CD14-positive monocyte (primary cell): ENCODE measurements around the gene CDC45. TPM values are rescaled to one million over a fixed set of nuclear protein-coding genes. Genes with fewer than 3 reads are reported as not detected.
"Not testable (repeated sequence)": the region's sequence is repeated elsewhere in the genome, so short reads cannot be mapped to it uniquely, and the experiment has no call there.

ENCODE experiments used
- DNase-seq, 3 donors: peaks; one replicate each; pipeline ENCODE4 v3.0.0-alpha.2; 2011 to 2022
- H2AFZ ChIP-seq: 2 replicates; pipeline ENCODE4 v1.6.0; 2012; ENCODE audit warnings: mild to moderate bottlenecking, low read depth, low read length, inconsistent platforms; ENCODE audit not compliant: insufficient read depth, poor library complexity, severe bottlenecking
- H3K27ac ChIP-seq, 2 donors: 1 replicate in 1 of 2; 2 replicates in 1 of 2; pipeline ENCODE4 v1.5.1; 2012 to 2013; ENCODE audit warnings: low read length in 2 of 2, control low read depth in 1 of 2, inconsistent platforms in 1 of 2, low read depth in 1 of 2, mild to moderate bottlenecking in 1 of 2
- H3K27me3 ChIP-seq, 2 donors: one replicate each; pipeline versions ENCODE4 v1.6.0 to v1.6.1; 2011 to 2013; ENCODE audit warnings: low read length in 2 of 2; ENCODE audit not compliant: control insufficient read depth in 2 of 2, insufficient read depth in 2 of 2
- H3K36me3 ChIP-seq, 2 donors: replicated peaks in 1 of 2; 1 replicate in 1 of 2; 2 replicates in 1 of 2; pipeline versions ENCODE4 v1.5.1 to v1.6.1; 2012 to 2013; ENCODE audit warnings: low read length in 2 of 2, control low read depth in 1 of 2, inconsistent platforms in 1 of 2, mild to moderate bottlenecking in 1 of 2; ENCODE audit not compliant: insufficient read depth in 2 of 2, control insufficient read depth in 1 of 2
- H3K4me1 ChIP-seq, 2 donors: 1 replicate in 1 of 2; 2 replicates in 1 of 2; pipeline versions ENCODE4 v1.5.1 to v1.6.1; 2012 to 2013; ENCODE audit warnings: low read length in 2 of 2, control low read depth in 1 of 2, inconsistent platforms in 1 of 2, mild to moderate bottlenecking in 1 of 2, moderate library complexity in 1 of 2; ENCODE audit not compliant: insufficient read depth in 2 of 2, control insufficient read depth in 1 of 2
- H3K4me2 ChIP-seq: replicated peaks from 2 replicates; pipeline ENCODE3; 2012; ENCODE audit warnings: low read length, moderate library complexity, mild to moderate bottlenecking; ENCODE audit not compliant: poor library complexity, severe bottlenecking; ENCODE audit errors: extremely low read depth
- H3K4me3 ChIP-seq, 3 experiments: fragments of 200-600 bp in 1 of 3; sonication (generic) in 1 of 3; replicated peaks in 1 of 3; 1 replicate in 2 of 3; 2 replicates in 1 of 3; pipeline ENCODE4 v1.5.1; 2011 to 2013; ENCODE audit warnings: low read length in 3 of 3, mild to moderate bottlenecking in 3 of 3, control low read depth in 2 of 3, low read depth in 2 of 3, inconsistent platforms in 1 of 3, moderate library complexity in 1 of 3
- H3K79me2 ChIP-seq: 2 replicates; pipeline ENCODE4 v1.6.0; 2012; ENCODE audit warnings: mild to moderate bottlenecking, control low read depth, inconsistent platforms, low read length, moderate library complexity; ENCODE audit not compliant: insufficient read depth
- H3K9ac ChIP-seq: 2 replicates; pipeline ENCODE4 v1.6.0; 2017; ENCODE audit warnings: low read length, mild to moderate bottlenecking; ENCODE audit not compliant: insufficient read depth, poor library complexity, severe bottlenecking
- H3K9me3 ChIP-seq, 2 donors: replicated peaks in 1 of 2; 1 replicate in 1 of 2; 2 replicates in 1 of 2; pipeline versions ENCODE4 v1.5.1 to v1.6.1; 2012 to 2013; ENCODE audit warnings: low read length in 2 of 2, control low read depth in 1 of 2; ENCODE audit not compliant: control insufficient read depth in 1 of 2, insufficient read depth in 1 of 2
- H4K20me1 ChIP-seq: 2 replicates; pipeline ENCODE4 v1.6.0; 2012; ENCODE audit warnings: mild to moderate bottlenecking, low read length, control low read depth, moderate library complexity; ENCODE audit not compliant: insufficient read depth
- H3K27ac Mint-ChIP-seq, 7 donors: one replicate each; pipeline ENCODE4 v1.8.0; 2020; ENCODE audit warnings: mild to moderate bottlenecking in 7 of 7, mixed read lengths in 7 of 7, moderate library complexity in 6 of 7, inconsistent platforms in 2 of 7
- H3K27me3 Mint-ChIP-seq, 3 donors: one replicate each; pipeline ENCODE4 v1.8.0; 2021 to 2022; ENCODE audit warnings: low read depth in 3 of 3, mild to moderate bottlenecking in 3 of 3, mixed read lengths in 3 of 3, moderate library complexity in 3 of 3, inconsistent platforms in 1 of 3
- H3K36me3 Mint-ChIP-seq, 2 donors: one replicate each; pipeline ENCODE4 v1.8.0; 2020; ENCODE audit warnings: mixed read lengths in 2 of 2, inconsistent platforms in 1 of 2, mild to moderate bottlenecking in 1 of 2
- H3K4me1 Mint-ChIP-seq: one replicate; pipeline ENCODE4 v1.8.0; 2020; ENCODE audit warnings: mild to moderate bottlenecking, mixed read lengths
- H3K4me3 Mint-ChIP-seq, 2 donors: one replicate each; pipeline ENCODE4 v1.8.0; 2020; ENCODE audit warnings: mild to moderate bottlenecking in 2 of 2, mixed read lengths in 2 of 2, moderate library complexity in 1 of 2
- H3K9me3 Mint-ChIP-seq, 7 donors: one replicate each; pipeline ENCODE4 v1.8.0; 2020 to 2022; ENCODE audit warnings: mixed read lengths in 7 of 7, mild to moderate bottlenecking in 6 of 7, moderate library complexity in 6 of 7, inconsistent platforms in 2 of 7
- WGBS: methylation state at CpG from one replicate; pipeline ENCODE4 v1.1.5; 2013; ENCODE audit warnings: missing lambda C conversion rate; ENCODE audit not compliant: insufficient coverage; 5-methylcytosine and 5-hydroxymethylcytosine counted together
- intact Hi-C, 2 donors: fragments of 100-400 bp; cut with micrococcal nuclease; formaldehyde crosslinking; loops; one replicate each; pipeline versions ENCODE4 v1.15.0 to v1.15.1; 2023
- polyA plus RNA-seq, 3 donors: library from polyadenylated mRNA; depleted of rRNA in 1 of 3; unstranded in 2 of 3; stranded (reverse) in 1 of 3; fragments of 300-500 nt in 2 of 3; fragments of >200 nt in 1 of 3; fragmentation: Illumina TruSeq in 2 of 3; gene quantifications; 1 replicate in 2 of 3; 2 replicates in 1 of 3; pipeline ENCODE4 v1.2.3, GENCODE V29; 2012 to 2021
- TF ChIP-seq, protein P1 (sequence below): fragments of 200-600 bp; IDR thresholded peaks from one replicate; pipeline ENCODE4 v1.8.0; 2022; ENCODE audit warnings: antibody characterized with exemption, mild to moderate bottlenecking

CDC45 gene
- polyA plus RNA-seq, 3 donors = 0.04 TPM; not detected in 2

DNA sequence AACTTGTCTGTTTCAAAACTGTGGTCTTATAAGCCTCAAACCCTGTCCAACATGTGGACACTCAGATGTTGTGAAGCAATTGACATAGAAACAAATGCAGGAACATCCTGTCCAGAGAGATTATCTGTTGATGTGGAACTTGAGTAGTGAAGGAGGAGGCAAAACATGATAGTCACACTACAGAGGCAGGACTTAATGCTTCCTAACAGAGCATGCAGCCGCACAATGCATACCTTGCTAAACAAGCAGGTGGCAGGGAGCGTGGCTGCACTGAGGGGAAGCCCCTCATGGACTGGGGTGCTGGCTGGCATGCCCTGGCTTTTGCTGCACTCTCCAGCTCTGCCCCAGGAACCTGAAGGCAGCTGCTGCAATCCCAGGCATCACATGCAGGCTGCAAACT, 37.6 kb upstream of the CDC45 start:
- H3K4me1 ChIP-seq = peaks cover 18 to 27% of the 10 kb centered on the region in 2 donors

DNA sequence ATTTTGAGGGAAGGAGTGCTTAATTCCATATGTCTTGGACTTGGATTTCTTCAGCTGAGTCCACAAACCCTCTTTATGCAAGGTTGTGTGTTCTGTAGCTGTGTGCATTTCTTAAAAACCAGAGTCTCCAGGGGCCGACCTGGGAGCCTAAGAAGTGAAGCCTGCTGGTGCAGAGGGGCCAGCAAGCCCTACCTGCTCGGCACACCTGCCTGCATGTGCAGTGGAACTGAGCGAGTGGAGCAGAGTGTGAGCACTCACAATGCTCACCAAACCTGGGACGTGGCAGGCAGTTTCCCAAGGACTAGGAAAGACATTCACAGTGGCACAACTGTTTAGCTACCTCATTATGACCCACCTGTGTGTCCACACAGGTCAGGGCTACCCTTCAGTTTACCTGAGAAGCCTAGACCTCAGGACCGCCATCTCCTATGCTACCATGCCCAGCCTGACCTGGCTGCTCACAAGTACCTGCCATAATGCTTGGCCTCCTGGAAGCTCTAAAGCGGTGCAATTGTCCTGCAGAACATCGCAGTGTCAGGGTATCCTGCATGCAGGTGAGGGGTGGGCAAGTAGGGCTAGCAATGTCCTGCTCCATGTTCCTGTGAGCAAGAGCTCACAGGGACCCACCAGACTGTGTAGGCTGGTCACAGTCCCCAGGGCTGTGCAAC, 36.0 kb upstream of the CDC45 start:
- Histone ChIP-seq H3K4me1 (peaks cover 19 to 27% of the 10 kb centered on the region in 2 donors), H3K4me2 (no peak overlapping the region), H3K4me3 (no peak overlapping the region), H3K36me3 (peaks cover 27 to 55% of the 10 kb centered on the region in 2 donors), H3K79me2 (peaks cover 75% of the 10 kb centered on the region), H3K27me3 (no peaks in the 10 kb centered on the region), H3K9ac (no peak overlapping the region), H2AFZ (no peak overlapping the region), H3K9me3 (no peaks in the 10 kb centered on the region), H3K27ac (no peak overlapping the region), H4K20me1 (peaks cover 47% of the 10 kb centered on the region)
- no peaks in the 10 kb centered on the region for H3K27me3 Mint-ChIP-seq
- H3K9me3 Mint-ChIP-seq = peaks cover 0 to 1% (median 0%) of the 10 kb centered on the region in 7 donors
- no peak overlapping the region for H3K27ac Mint-ChIP-seq
- TF ChIP-seq, protein P1, sequence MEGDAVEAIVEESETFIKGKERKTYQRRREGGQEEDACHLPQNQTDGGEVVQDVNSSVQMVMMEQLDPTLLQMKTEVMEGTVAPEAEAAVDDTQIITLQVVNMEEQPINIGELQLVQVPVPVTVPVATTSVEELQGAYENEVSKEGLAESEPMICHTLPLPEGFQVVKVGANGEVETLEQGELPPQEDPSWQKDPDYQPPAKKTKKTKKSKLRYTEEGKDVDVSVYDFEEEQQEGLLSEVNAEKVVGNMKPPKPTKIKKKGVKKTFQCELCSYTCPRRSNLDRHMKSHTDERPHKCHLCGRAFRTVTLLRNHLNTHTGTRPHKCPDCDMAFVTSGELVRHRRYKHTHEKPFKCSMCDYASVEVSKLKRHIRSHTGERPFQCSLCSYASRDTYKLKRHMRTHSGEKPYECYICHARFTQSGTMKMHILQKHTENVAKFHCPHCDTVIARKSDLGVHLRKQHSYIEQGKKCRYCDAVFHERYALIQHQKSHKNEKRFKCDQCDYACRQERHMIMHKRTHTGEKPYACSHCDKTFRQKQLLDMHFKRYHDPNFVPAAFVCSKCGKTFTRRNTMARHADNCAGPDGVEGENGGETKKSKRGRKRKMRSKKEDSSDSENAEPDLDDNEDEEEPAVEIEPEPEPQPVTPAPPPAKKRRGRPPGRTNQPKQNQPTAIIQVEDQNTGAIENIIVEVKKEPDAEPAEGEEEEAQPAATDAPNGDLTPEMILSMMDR = no peak
- no peak for DNase-seq
- H3K4me3 Mint-ChIP-seq = no peak overlapping the region
- intact Hi-C loops = no loop called here
- H3K36me3 Mint-ChIP-seq = peaks cover 41 to 51% of the 10 kb centered on the region in 2 donors
- peaks cover 26% of the 10 kb centered on the region for H3K4me1 Mint-ChIP-seq
- WGBS = 93% methylated on average over 6 of the region's 7 CpGs

More for the DNA sequence above, 37.6 kb upstream of the CDC45 start:
- intact Hi-C loops = no loop called here
- TF ChIP-seq, protein P1 = no peak
- 96% methylated on average over 2 of the region's 2 CpGs for WGBS
- Histone ChIP-seq H3K79me2 (peaks cover 71% of the 10 kb centered on the region), H3K27me3 (no peaks in the 10 kb centered on the region), H3K4me2 (no peak overlapping the region), H3K36me3 (peaks cover 27 to 57% of the 10 kb centered on the region in 2 donors), H2AFZ (no peak overlapping the region), H3K9ac (no peak overlapping the region), H3K9me3 (no peaks in the 10 kb centered on the region), H4K20me1 (peaks cover 47% of the 10 kb centered on the region), H3K27ac (no peak overlapping the region), H3K4me3 (no peak overlapping the region)
- H3K36me3 Mint-ChIP-seq = peaks cover 41 to 60% of the 10 kb centered on the region in 2 donors
- H3K27ac Mint-ChIP-seq = no peak overlapping the region
- H3K27me3 Mint-ChIP-seq = no peaks in the 10 kb centered on the region
- no peak overlapping the region for H3K4me3 Mint-ChIP-seq
- H3K4me1 Mint-ChIP-seq = peaks cover 27% of the 10 kb centered on the region
- H3K9me3 Mint-ChIP-seq = peaks cover 0 to 1% (median 0%) of the 10 kb centered on the region in 7 donors
- DNase-seq = no peak

DNA sequence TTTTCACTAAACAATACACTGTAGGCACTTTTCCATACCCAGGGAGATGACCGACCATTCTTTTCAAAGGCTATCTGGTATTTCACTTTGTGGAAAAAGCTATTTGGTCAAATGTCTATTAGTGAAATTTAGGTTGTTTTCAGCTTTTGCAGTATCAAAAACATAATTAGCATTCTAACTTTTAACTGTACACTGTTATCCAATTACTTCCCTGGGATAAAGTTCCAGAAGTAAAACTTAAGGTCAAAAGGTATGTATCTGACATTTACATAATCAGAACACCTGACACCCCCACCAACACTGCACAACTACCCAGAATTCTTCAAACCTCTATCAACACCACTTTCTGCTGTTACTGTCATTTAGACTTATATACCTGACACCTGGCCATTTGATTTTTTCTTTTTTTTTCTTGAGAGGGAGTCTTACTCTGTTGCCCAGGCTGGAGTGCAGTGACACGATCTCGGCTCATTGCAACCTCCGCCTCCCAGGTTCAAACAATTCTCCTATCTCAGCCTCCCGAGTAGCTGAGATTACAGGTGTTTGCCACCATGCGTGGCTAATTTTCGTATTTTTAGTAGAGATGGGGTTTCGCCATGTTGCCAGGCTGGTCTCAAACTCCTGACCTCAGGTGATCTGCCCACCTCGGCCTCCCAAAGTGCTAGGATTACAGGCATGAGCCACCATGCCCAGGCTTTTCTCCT, 34.3 kb upstream of the CDC45 start:
- H3K9me3 ChIP-seq, H3K27me3 Mint-ChIP-seq, H3K9me3 Mint-ChIP-seq, H3K27me3 ChIP-seq, DNase-seq, H3K9ac ChIP-seq, H2AFZ ChIP-seq, H3K4me2 ChIP-seq, H3K27ac ChIP-seq, intact Hi-C loops, H3K4me3 ChIP-seq, H3K4me3 Mint-ChIP-seq: not testable (repeated sequence)
- no CpG with 5 or more reads among the region's 9 CpGs for WGBS
- Histone ChIP-seq H3K4me1 (peaks cover 16 to 26% of the 10 kb centered on the region in 2 donors), H3K79me2 (peaks cover 72% of the 10 kb centered on the region), H4K20me1 (peaks cover 47% of the 10 kb centered on the region), H3K36me3 (peaks cover 28 to 48% of the 10 kb centered on the region in 2 donors)
- peak overlapping the region in 1 of 7 donors; percentile 71 for H3K27ac Mint-ChIP-seq
- H3K36me3 Mint-ChIP-seq = peaks cover 39 to 47% of the 10 kb centered on the region in 2 donors
- peaks cover 25% of the 10 kb centered on the region for H3K4me1 Mint-ChIP-seq
